ENCODE results near the gene TACC2.
"Not testable (repeated sequence)": the region's sequence is repeated elsewhere in the genome, so short reads cannot be mapped to it uniquely, and the experiment has no call there.

TACC2 gene

GRCh38 chr10:121974535-121975294 is 14.2 kb upstream of the TACC2 start, which contains the start of gene NSMCE4A:
Gene NSMCE4A, minus strand, starts transcription at chr10:121975217. Its CDS starts 52 bp downstream, at chr10:121975165.
- Mint-ChIP-seq H3K4me1 (ENCODE audit: low read depth) (peaks cover 13% of the 10 kb centered on the region), H3K36me3 (ENCODE audit: low read depth) (peaks cover 4% of the 10 kb centered on the region), H3K27me3 (ENCODE audit: low read depth) (no peaks in the 10 kb centered on the region), H3K27ac (peak within 1 kb of the TSS; percentile 26), H3K4me3 (peak within 1 kb of the TSS; percentile 87), H3K9me3 (peaks cover 10% of the 10 kb centered on the region)

GRCh38 chr10:121975295-121976086 is 13.5 kb upstream of the TACC2 start:
- Mint-ChIP-seq H3K9me3 (peaks cover 10% of the 10 kb centered on the region), H3K27ac (no peak overlapping the region), H3K36me3 (ENCODE audit: low read depth) (peaks cover 4% of the 10 kb centered on the region), H3K4me3 (peak overlapping the region; percentile 57), H3K4me1 (ENCODE audit: low read depth) (peaks cover 13% of the 10 kb centered on the region), H3K27me3 (ENCODE audit: low read depth) (no peaks in the 10 kb centered on the region)

GRCh38 chr10:121976607-121977006 is 12.4 kb upstream of the TACC2 start:
- peaks cover 2% of the 10 kb centered on the region for H3K36me3 Mint-ChIP-seq (ENCODE audit: low read depth)
- H3K4me3 Mint-ChIP-seq, result no peak overlapping the region
- peaks cover 11% of the 10 kb centered on the region for H3K4me1 Mint-ChIP-seq (ENCODE audit: low read depth)
- no peaks in the 10 kb centered on the region for H3K27me3 Mint-ChIP-seq (ENCODE audit: low read depth)
- no peak overlapping the region for H3K27ac Mint-ChIP-seq
- peaks cover 10% of the 10 kb centered on the region for H3K9me3 Mint-ChIP-seq

- H3K27ac Mint-ChIP-seq, result no peak overlapping the region
- H3K36me3 Mint-ChIP-seq (ENCODE audit: low read depth), result no peaks in the 10 kb centered on the region
- H3K4me1 Mint-ChIP-seq (ENCODE audit: low read depth), result peaks cover 5% of the 10 kb centered on the region
- H3K9me3 Mint-ChIP-seq, result peaks cover 15% of the 10 kb centered on the region
- H3K4me3 Mint-ChIP-seq, result no peak overlapping the region
- H3K27me3 Mint-ChIP-seq (ENCODE audit: low read depth), result no peaks in the 10 kb centered on the region
These were observed 10.5 kb upstream of the TACC2 start for GRCh38 chr10:121978511-121978910.

- Mint-ChIP-seq H3K4me3 (no peak overlapping the region), H3K36me3 (ENCODE audit: low read depth) (peaks cover 1% of the 10 kb centered on the region), H3K4me1 (ENCODE audit: low read depth) (no peaks in the 10 kb centered on the region), H3K9me3 (peaks cover 31% of the 10 kb centered on the region), H3K27ac (no peak overlapping the region), H3K27me3 (ENCODE audit: low read depth) (no peaks in the 10 kb centered on the region)
These were observed 7.6 kb upstream of the TACC2 start for GRCh38 chr10:121981346-121981745.

- H3K36me3 Mint-ChIP-seq (ENCODE audit: low read depth), result peaks cover 1% of the 10 kb centered on the region
- no peak overlapping the region for H3K4me3 Mint-ChIP-seq
- no peaks in the 10 kb centered on the region for H3K4me1 Mint-ChIP-seq (ENCODE audit: low read depth)
- peaks cover 26% of the 10 kb centered on the region for H3K9me3 Mint-ChIP-seq
- H3K27me3 Mint-ChIP-seq (ENCODE audit: low read depth), result no peaks in the 10 kb centered on the region
- H3K27ac Mint-ChIP-seq, result no peak overlapping the region
These were observed 5.1 kb upstream of the TACC2 start for GRCh38 chr10:121983852-121984251.

- Mint-ChIP-seq H3K4me1 (ENCODE audit: low read depth) (no peaks in the 10 kb centered on the region), H3K36me3 (ENCODE audit: low read depth) (peaks cover 1% of the 10 kb centered on the region), H3K27me3 (ENCODE audit: low read depth) (no peaks in the 10 kb centered on the region), H3K27ac (no peak overlapping the region), H3K9me3 (peaks cover 26% of the 10 kb centered on the region), H3K4me3 (no peak overlapping the region)
These were observed 4.5 kb upstream of the TACC2 start for GRCh38 chr10:121984463-121984862.

- Mint-ChIP-seq H3K27me3 (ENCODE audit: low read depth) (peaks cover 5% of the 10 kb centered on the region), H3K4me1 (ENCODE audit: low read depth) (peaks cover 5% of the 10 kb centered on the region), H3K4me3 (no peak overlapping the region), H3K9me3 (peaks cover 9% of the 10 kb centered on the region), H3K36me3 (ENCODE audit: low read depth) (no peaks in the 10 kb centered on the region), H3K27ac (no peak overlapping the region)
These were observed 1.2 kb downstream of the TACC2 start for GRCh38 chr10:121990015-121990677.

GRCh38 chr10:121991727-121992126 is 2.8 kb downstream of the TACC2 start:
- H3K36me3 Mint-ChIP-seq (ENCODE audit: low read depth); H3K4me1 Mint-ChIP-seq (ENCODE audit: low read depth); H3K4me3 Mint-ChIP-seq; H3K9me3 Mint-ChIP-seq; H3K27ac Mint-ChIP-seq; H3K27me3 Mint-ChIP-seq (ENCODE audit: low read depth): not testable (repeated sequence)

- no peaks in the 10 kb centered on the region for H3K9me3 Mint-ChIP-seq
These were observed 5.5 kb downstream of the TACC2 start for GRCh38 chr10:121994429-121994941.

GRCh38 chr10:121998462-121998861 is 9.5 kb downstream of the TACC2 start:
- Mint-ChIP-seq H3K9me3 (peaks cover 21% of the 10 kb centered on the region), H3K27me3 (ENCODE audit: low read depth) (peaks cover 5% of the 10 kb centered on the region), H3K36me3 (ENCODE audit: low read depth) (no peaks in the 10 kb centered on the region), H3K4me3 (no peak overlapping the region), H3K4me1 (ENCODE audit: low read depth) (no peaks in the 10 kb centered on the region), H3K27ac (no peak overlapping the region)

More at GRCh38 chr10:121994429-121994941, 5.5 kb downstream of the TACC2 start:
- Mint-ChIP-seq H3K4me1 (ENCODE audit: low read depth) (peaks cover 5% of the 10 kb centered on the region), H3K27ac (no peak overlapping the region), H3K36me3 (ENCODE audit: low read depth) (no peaks in the 10 kb centered on the region), H3K27me3 (ENCODE audit: low read depth) (peaks cover 5% of the 10 kb centered on the region), H3K4me3 (no peak overlapping the region)

GRCh38 chr10:121999301-121999700 is 10.3 kb downstream of the TACC2 start:
- H3K36me3 Mint-ChIP-seq (ENCODE audit: low read depth), result no peaks in the 10 kb centered on the region
- peaks cover 22% of the 10 kb centered on the region for H3K9me3 Mint-ChIP-seq
- H3K27ac Mint-ChIP-seq, result no peak overlapping the region
- H3K4me3 Mint-ChIP-seq, result no peak overlapping the region
- H3K27me3 Mint-ChIP-seq (ENCODE audit: low read depth), result no peaks in the 10 kb centered on the region
- no peaks in the 10 kb centered on the region for H3K4me1 Mint-ChIP-seq (ENCODE audit: low read depth)

GRCh38 chr10:122001698-122002097 is 12.7 kb downstream of the TACC2 start:
- no peaks in the 10 kb centered on the region for H3K27me3 Mint-ChIP-seq (ENCODE audit: low read depth)
- H3K27ac Mint-ChIP-seq, result no peak overlapping the region
- H3K4me1 Mint-ChIP-seq (ENCODE audit: low read depth), result no peaks in the 10 kb centered on the region
- H3K4me3 Mint-ChIP-seq, result no peak overlapping the region
- H3K36me3 Mint-ChIP-seq (ENCODE audit: low read depth), result no peaks in the 10 kb centered on the region
- peaks cover 24% of the 10 kb centered on the region for H3K9me3 Mint-ChIP-seq

- H3K4me3 Mint-ChIP-seq, result no peak overlapping the region
- H3K9me3 Mint-ChIP-seq, result peaks cover 11% of the 10 kb centered on the region
- H3K36me3 Mint-ChIP-seq (ENCODE audit: low read depth), result no peaks in the 10 kb centered on the region
- no peaks in the 10 kb centered on the region for H3K4me1 Mint-ChIP-seq (ENCODE audit: low read depth)
- no peaks in the 10 kb centered on the region for H3K27me3 Mint-ChIP-seq (ENCODE audit: low read depth)
- no peak overlapping the region for H3K27ac Mint-ChIP-seq
These were observed 18.5 kb downstream of the TACC2 start for GRCh38 chr10:122007415-122007814.

All from T-helper 1 cell treated with Interleukin-12 subunit alpha and Interleukin-12 subunit beta and Interleukin-4 antibody, amounts not matched to agents 30 μg/mL and 1 μg/mL, for 36 hours (primary cell).